Left ventricle myocardium inferior (tissue), 1 donor: ENCODE measurements around the gene ADAMTS2. TPM values are rescaled to one million over a fixed set of nuclear protein-coding genes. Genes with fewer than 3 reads are reported as not detected.

Source experiments
- DNase-seq: peaks from one replicate; pipeline ENCODE4 v3.0.0-alpha.2; 2020
- H3K27ac ChIP-seq: fragments of 200-600 bp; replicated peaks from 2 replicates; pipeline ENCODE4 v1.8.0; 2021
- H3K27me3 ChIP-seq: fragments of 200-600 bp; 2 replicates; pipeline ENCODE4 v1.8.0; 2021; ENCODE audit warnings: low read depth
- H3K36me3 ChIP-seq: fragments of 200-600 bp; 2 replicates; pipeline ENCODE4 v1.8.0; 2021
- H3K4me1 ChIP-seq: fragments of 200-600 bp; 2 replicates; pipeline ENCODE4 v1.8.0; 2021
- H3K4me3 ChIP-seq: fragments of 200-600 bp; 2 replicates; pipeline ENCODE4 v1.8.0; 2021; ENCODE audit warnings: mild to moderate bottlenecking, moderate library complexity
- H3K9me3 ChIP-seq: fragments of 200-600 bp; replicated peaks from 2 replicates; pipeline ENCODE4 v1.8.0; 2021
- CTCF ChIP-seq: fragments of 200-600 bp; IDR thresholded peaks from 2 replicates; pipeline ENCODE4 v1.8.0; 2021; ENCODE audit warnings: antibody characterized with exemption, mild to moderate bottlenecking, borderline replicate concordance
- intact Hi-C: fragments of 100-400 bp; cut with micrococcal nuclease; formaldehyde crosslinking; loops from one replicate; pipeline ENCODE4 v1.11.0; 2022
- total RNA-seq: library from RNA; stranded (reverse); fragmentation: NEBNext Ultra II Directional; extraction: Animal tissue kit (Norgen Biotek cat#: 25700); gene quantifications from one replicate; pipeline ENCODE4 v1.2.1, GENCODE V29; 2021
- donor health status: DM: no; HTN: yes; CAD: no; lungs with severe emphysema.

The ADAMTS2 gene
- total RNA-seq, 1 donor from 2014 or later: 4.6 TPM

DNA sequence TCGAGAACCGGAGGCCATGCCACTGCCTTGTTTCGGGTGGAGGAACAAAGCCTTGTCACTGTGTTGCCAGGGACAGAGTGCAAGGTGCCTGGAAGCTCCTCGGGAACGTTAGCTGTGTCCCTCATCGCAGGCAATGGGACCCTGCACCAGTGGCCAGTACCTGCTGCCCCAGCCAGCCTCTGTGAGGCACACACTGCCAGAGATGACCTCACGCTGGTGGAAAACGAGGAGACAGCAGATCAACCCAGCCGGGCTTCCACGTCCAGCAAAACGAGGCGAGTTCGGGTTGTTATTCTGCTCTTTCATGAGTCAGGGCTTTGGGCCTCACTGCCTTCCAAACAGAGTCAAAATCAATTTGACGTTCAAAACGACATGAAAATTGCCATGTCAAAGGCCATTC lies 104.1 kb downstream of the ADAMTS2 start:
- peaks cover 55% of the 10 kb centered on the region for H3K27me3 ChIP-seq
- no peak for DNase-seq
- peaks cover 22% of the 10 kb centered on the region for H3K9me3 ChIP-seq
- peaks cover 6% of the 10 kb centered on the region for H3K36me3 ChIP-seq
- intact Hi-C loops: no loop called here
- H3K4me1 ChIP-seq: peaks cover 15% of the 10 kb centered on the region
- TF ChIP-seq CTCF: no peak
- no peak overlapping the region for H3K4me3 ChIP-seq
- H3K27ac ChIP-seq: no peak overlapping the region

GRCh38 chr5:179240561-179240960 lies 104.7 kb downstream of the ADAMTS2 start:
- H3K4me3 ChIP-seq: no peak overlapping the region
- H3K27me3 ChIP-seq: peaks cover 57% of the 10 kb centered on the region
- peaks cover 16% of the 10 kb centered on the region for H3K9me3 ChIP-seq
- TF ChIP-seq CTCF: no peak
- intact Hi-C loops: no loop called here
- H3K36me3 ChIP-seq: peaks cover 6% of the 10 kb centered on the region
- no peak overlapping the region for H3K27ac ChIP-seq
- H3K4me1 ChIP-seq: peaks cover 15% of the 10 kb centered on the region
- DNase-seq: no peak

DNA sequence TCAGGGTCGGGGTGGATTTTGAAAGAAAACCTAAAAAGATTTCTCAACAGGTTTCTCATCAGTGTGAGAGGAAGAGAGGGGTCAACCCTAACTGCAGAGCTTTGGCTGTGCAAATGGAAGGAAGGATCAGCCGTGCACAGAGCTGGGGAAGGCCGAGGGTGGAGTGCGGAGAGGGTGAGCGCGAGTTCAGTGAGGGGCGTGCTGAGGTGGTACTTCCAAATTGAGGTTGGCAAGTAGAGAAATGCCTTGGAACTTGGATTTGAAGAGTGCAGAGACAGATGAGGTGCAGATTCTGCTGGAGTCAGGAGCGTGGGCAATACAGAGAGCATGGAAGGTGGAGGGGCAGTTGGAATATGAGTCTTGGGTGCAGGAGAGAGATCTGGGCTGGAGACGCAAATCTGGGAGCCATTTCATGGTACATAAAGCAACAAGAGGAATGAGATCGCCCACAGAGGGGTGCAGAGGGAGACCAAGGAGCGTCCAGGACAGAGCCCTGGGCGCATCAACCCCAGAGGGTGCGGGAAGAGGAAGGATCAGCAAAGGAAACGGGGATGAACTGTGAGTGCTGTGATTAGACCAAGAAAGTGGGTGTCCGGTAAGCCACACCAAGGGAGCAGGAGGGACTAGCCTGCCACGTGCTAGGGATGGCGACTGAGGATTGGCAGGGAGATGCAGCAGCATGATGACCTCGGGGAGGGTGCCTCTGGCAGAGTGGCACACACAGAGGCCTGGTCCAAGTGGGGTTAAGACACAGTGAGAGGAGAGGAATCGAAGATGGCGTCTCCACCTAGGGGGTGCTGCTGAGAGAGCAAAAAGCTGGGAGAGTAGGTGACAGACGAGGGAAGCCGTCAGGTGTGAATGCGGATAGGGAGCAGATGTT lies 105.8 kb downstream of the ADAMTS2 start:
- DNase-seq: no peak

GRCh38 chr5:179238628-179238970 lies 106.7 kb downstream of the ADAMTS2 start:
- Histone ChIP-seq H3K4me3 (no peak overlapping the region), H3K36me3 (peaks cover 6% of the 10 kb centered on the region), H3K4me1 (peaks cover 7% of the 10 kb centered on the region), H3K27ac (no peak overlapping the region), H3K9me3 (peaks cover 9% of the 10 kb centered on the region), H3K27me3 (peaks cover 75% of the 10 kb centered on the region)
- no peak for TF ChIP-seq CTCF
- intact Hi-C loops: no loop called here
- DNase-seq: no peak

More for the DNA sequence above, 105.8 kb downstream of the ADAMTS2 start:
- H3K9me3 ChIP-seq: peaks cover 14% of the 10 kb centered on the region
- no peak for TF ChIP-seq CTCF
- H3K36me3 ChIP-seq: peaks cover 6% of the 10 kb centered on the region
- no peak overlapping the region for H3K27ac ChIP-seq
- peaks cover 67% of the 10 kb centered on the region for H3K27me3 ChIP-seq
- no peak overlapping the region for H3K4me3 ChIP-seq
- intact Hi-C loops: no loop called here
- H3K4me1 ChIP-seq: peaks cover 15% of the 10 kb centered on the region

DNA sequence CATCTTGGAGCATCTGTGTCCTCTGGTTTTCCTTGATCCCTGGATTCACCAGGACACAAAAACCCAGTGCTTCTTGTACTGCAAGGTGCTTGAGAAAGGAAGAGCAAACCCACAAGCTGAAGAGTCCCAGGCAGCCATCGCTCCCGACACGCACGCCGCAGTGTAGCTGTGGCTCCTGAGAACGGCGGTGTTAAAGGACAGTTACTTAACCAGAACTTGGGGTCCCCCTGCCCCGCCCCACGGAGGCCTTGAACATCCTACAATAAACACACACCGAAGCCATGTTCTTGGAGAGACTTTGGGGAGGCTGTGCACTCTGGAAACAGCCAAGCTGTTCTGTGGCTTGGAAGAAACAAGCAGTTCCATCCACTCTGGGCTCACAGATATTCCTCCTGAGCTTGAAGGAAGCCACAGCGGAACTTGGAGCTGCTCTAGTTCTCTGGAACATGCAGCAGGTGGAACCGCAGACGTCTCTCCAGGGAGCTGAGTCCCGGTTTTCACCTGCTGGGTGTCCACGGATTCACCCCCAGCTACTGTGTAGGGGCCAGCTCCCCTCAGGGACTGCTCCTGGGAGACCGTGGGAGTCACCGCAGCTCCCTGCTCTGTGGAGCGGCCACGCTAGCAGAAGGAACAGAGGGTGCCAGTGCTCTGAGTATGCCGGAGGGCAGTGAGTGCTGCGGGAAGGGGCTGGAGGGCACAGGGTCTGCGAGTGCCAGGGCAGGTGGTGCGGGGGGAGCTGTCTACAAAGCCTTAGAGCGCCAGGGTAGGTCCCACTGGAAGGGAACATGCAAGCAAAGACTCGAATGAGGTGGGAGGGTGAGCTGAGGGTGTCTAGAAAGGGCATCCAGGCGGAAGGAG lies 107.3 kb downstream of the ADAMTS2 start:
- TF ChIP-seq CTCF: no peak
- DNase-seq: no peak
- peaks cover 5% of the 10 kb centered on the region for H3K4me1 ChIP-seq

More for the DNA sequence above, 107.3 kb downstream of the ADAMTS2 start:
- intact Hi-C loops: no loop called here
- H3K27ac ChIP-seq: no peak overlapping the region
- H3K4me3 ChIP-seq: no peak overlapping the region
- peaks cover 9% of the 10 kb centered on the region for H3K9me3 ChIP-seq
- H3K36me3 ChIP-seq: peaks cover 6% of the 10 kb centered on the region
- peaks cover 75% of the 10 kb centered on the region for H3K27me3 ChIP-seq
